ENCODE results near the gene BBS4. TPM values are rescaled to one million over a fixed set of nuclear protein-coding genes. Genes with fewer than 3 reads are reported as not detected.
"Not testable (repeated sequence)": the region's sequence is repeated elsewhere in the genome, so short reads cannot be mapped to it uniquely, and the experiment has no call there.

BBS4 gene
- total RNA-seq, 2 donors from 2014 or later, result 36.4 to 41.7 TPM

GRCh38 chr15:72700076-72700475, 14.1 kb downstream of the BBS4 start:
- DNase-seq, result no peak
- peaks cover 6% of the 10 kb centered on the region for H3K4me1 Mint-ChIP-seq
- Histone ChIP-seq H3K27me3 (ENCODE audit: control insufficient read depth, insufficient read depth, low read length, poor library complexity, severe bottlenecking) (no peaks in the 10 kb centered on the region), H3K4me3 (ENCODE audit: low read length) (no peak overlapping the region), H3K9me3 (ENCODE audit: control insufficient read depth, low read length) (no peaks in the 10 kb centered on the region), H3K9ac (ENCODE audit: extremely low read depth, low read length, poor library complexity, severe bottlenecking) (no peak overlapping the region), H3K4me1 (ENCODE audit: control insufficient read depth, insufficient read depth, low read length) (no peaks in the 10 kb centered on the region), H3K36me3 (ENCODE audit: control insufficient read depth, insufficient read depth, low read length) (no peaks in the 10 kb centered on the region), H3K27ac (ENCODE audit: low read depth, low read length) (no peak overlapping the region)
- no peaks in the 10 kb centered on the region for H3K27me3 Mint-ChIP-seq (ENCODE audit: insufficient read depth)
- no peak overlapping the region for H3K4me3 Mint-ChIP-seq
- H3K36me3 Mint-ChIP-seq (ENCODE audit: low read depth), result peaks cover 9% of the 10 kb centered on the region
- 95 to 96% methylated on average over 5 to 9 of the region's 9 CpGs for WGBS, 2 experiments (ENCODE audit: insufficient coverage in 1 of 2, insufficient read length in 1 of 2)
- no peaks in the 10 kb centered on the region for H3K9me3 Mint-ChIP-seq
- no peak overlapping the region for H3K27ac Mint-ChIP-seq
- no peak for TF ChIP-seq CTCF (conservative IDR thresholded peaks at IDR 0.05)

- H3K4me1 Mint-ChIP-seq, result peaks cover 4% of the 10 kb centered on the region
- H3K27ac Mint-ChIP-seq, result no peak overlapping the region
- DNase-seq, result no peak
- H3K27me3 ChIP-seq (ENCODE audit: control insufficient read depth, insufficient read depth, low read length, poor library complexity, severe bottlenecking), result no peaks in the 10 kb centered on the region
- no peaks in the 10 kb centered on the region for H3K36me3 ChIP-seq (ENCODE audit: control insufficient read depth, insufficient read depth, low read length)
- H3K27ac ChIP-seq (ENCODE audit: low read depth, low read length), result no peak overlapping the region
- H3K4me3 ChIP-seq (ENCODE audit: low read length), result no peak overlapping the region
- no peaks in the 10 kb centered on the region for H3K9me3 ChIP-seq (ENCODE audit: control insufficient read depth, low read length)
- WGBS, 2 experiments (ENCODE audit: insufficient coverage in 1 of 2, insufficient read length in 1 of 2), result 90 to 94% methylated on average over 2 to 11 of the region's 11 CpGs
- H3K4me1 ChIP-seq (ENCODE audit: control insufficient read depth, insufficient read depth, low read length), result no peaks in the 10 kb centered on the region
- no peaks in the 10 kb centered on the region for H3K9me3 Mint-ChIP-seq
- no peak for TF ChIP-seq CTCF (conservative IDR thresholded peaks at IDR 0.05)
- no peak overlapping the region for H3K4me3 Mint-ChIP-seq
- no peaks in the 10 kb centered on the region for H3K27me3 Mint-ChIP-seq (ENCODE audit: insufficient read depth)
- no peak overlapping the region for H3K9ac ChIP-seq (ENCODE audit: extremely low read depth, low read length, poor library complexity, severe bottlenecking)
- peaks cover 9% of the 10 kb centered on the region for H3K36me3 Mint-ChIP-seq (ENCODE audit: low read depth)
These were observed 20.3 kb downstream of the BBS4 start for GRCh38 chr15:72706266-72706665.

GRCh38 chr15:72708551-72709303, 22.7 kb downstream of the BBS4 start:
- not testable (repeated sequence) for H3K27ac ChIP-seq (ENCODE audit: low read depth, low read length); H3K27me3 Mint-ChIP-seq (ENCODE audit: insufficient read depth); H3K9ac ChIP-seq (ENCODE audit: extremely low read depth, low read length, poor library complexity, severe bottlenecking); H3K9me3 ChIP-seq (ENCODE audit: control insufficient read depth, low read length); H3K4me3 ChIP-seq (ENCODE audit: low read length); H3K9me3 Mint-ChIP-seq; H3K4me3 Mint-ChIP-seq; H3K4me1 ChIP-seq (ENCODE audit: control insufficient read depth, insufficient read depth, low read length); DNase-seq; H3K4me1 Mint-ChIP-seq; H3K27me3 ChIP-seq (ENCODE audit: control insufficient read depth, insufficient read depth, low read length, poor library complexity, severe bottlenecking)
- peaks cover 18% of the 10 kb centered on the region for H3K36me3 Mint-ChIP-seq (ENCODE audit: low read depth)
- 93 to 97% methylated on average over 5 to 8 of the region's 8 CpGs for WGBS, 2 experiments (ENCODE audit: insufficient coverage in 1 of 2, insufficient read length in 1 of 2)
- H3K27ac Mint-ChIP-seq, result peak overlapping the region; percentile 64
- H3K36me3 ChIP-seq (ENCODE audit: control insufficient read depth, insufficient read depth, low read length), result peaks cover 21% of the 10 kb centered on the region
